ENCODE data around the gene F11.

DNA sequence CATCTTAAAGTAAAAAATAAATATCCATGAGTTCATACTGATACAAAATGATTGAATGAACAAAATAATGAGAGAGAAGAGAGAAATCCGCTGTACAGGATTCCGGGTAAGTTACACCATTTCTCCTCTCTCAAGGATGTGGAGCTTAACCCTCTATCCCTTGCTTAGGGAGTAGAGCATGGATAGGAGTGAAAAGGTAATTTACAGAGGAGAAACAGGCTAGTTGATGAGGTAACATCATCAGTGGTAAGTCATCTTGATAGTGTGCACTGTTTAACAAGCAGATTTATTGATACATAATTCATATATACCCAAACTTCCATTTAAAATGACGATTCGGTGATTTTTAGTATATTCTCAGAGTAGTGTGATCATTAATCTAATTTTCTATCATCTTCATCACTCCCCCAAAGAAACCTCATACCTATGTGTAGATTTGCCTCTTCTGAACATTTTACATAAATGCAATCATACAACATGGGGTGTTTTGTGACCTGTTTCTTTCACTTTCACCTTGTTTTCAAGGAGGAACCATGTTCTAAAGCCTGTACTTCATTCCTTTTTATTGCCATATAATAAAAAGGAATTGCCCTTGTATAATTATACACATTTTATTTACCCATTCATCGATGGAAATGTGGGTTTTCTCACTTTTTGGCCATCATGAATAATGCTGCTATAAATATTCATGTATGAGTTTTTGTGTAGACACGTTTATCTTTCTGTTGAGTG is 34.8 kb downstream of the F11 start:
- TF ChIP-seq CTCF (IDR thresholded peaks at IDR 0.05) (no peak), EZH2 (IDR thresholded peaks at IDR 0.05) (no peak), EZH2phosphoT487 (IDR thresholded peaks at IDR 0.05) (no peak)
